ENCODE data around the gene ATP5PF. TPM values are rescaled to one million over a fixed set of nuclear protein-coding genes. Genes with fewer than 3 reads are reported as not detected.
"Not testable (repeated sequence)": the region's sequence is repeated elsewhere in the genome, so short reads cannot be mapped to it uniquely, and the experiment has no call there.

Gene ATP5PF, protein sequence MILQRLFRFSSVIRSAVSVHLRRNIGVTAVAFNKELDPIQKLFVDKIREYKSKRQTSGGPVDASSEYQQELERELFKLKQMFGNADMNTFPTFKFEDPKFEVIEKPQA
- total RNA-seq (132 and 141 TPM in 2 replicates), polyA plus RNA-seq (155 and 194 TPM in 2 replicates), polyA minus RNA-seq (32.8 and 35.2 TPM in 2 replicates), Bru-seq, nascent RNA (percentile 79 among the genes with signal in this experiment), BruChase-seq, experiment 1, labeled RNA remaining after a 6-hour chase (percentile 72 among the genes with signal in this experiment), BruChase-seq, experiment 2, labeled RNA remaining after a 2-hour chase (percentile 66 among the genes with signal in this experiment)
- polyA plus RNA-seq (2011; cell fraction: cytosol; rRNA removed): 191 and 201 TPM in 2 replicates
- polyA plus RNA-seq (2011; cell fraction: nucleus; rRNA removed): 46.9 and 53.5 TPM in 2 replicates
- polyA plus RNA-seq (2012): 225 and 295 TPM in 2 replicates
- polyA minus RNA-seq (2011; cell fraction: cytosol; rRNA and poly(A)+ RNA removed): 39.7 TPM
- 19.7 and 20.5 TPM in 2 replicates for polyA minus RNA-seq (2011; cell fraction: nucleus; rRNA and poly(A)+ RNA removed)
- long read RNA-seq, transcript ATP5PF-204 (4 exons, 1,179 nt): minor isoform, 62 of 865 reads
- long read RNA-seq, transcript ATP5PF-203 (4 exons, 647 nt): minor isoform, 24 of 865 reads
- long read RNA-seq, transcript ATP5PF-201 (4 exons, 614 nt): major isoform, 701 of 865 reads
- long read RNA-seq, transcript ATP5PF-202 (4 exons, 826 nt): minor isoform, 27 of 865 reads
- long read RNA-seq, partial matches to known transcripts: 15 of 865 reads
- long read RNA-seq, other reads (novel, unspliced or antisense): 10 of 865 reads

DNA sequence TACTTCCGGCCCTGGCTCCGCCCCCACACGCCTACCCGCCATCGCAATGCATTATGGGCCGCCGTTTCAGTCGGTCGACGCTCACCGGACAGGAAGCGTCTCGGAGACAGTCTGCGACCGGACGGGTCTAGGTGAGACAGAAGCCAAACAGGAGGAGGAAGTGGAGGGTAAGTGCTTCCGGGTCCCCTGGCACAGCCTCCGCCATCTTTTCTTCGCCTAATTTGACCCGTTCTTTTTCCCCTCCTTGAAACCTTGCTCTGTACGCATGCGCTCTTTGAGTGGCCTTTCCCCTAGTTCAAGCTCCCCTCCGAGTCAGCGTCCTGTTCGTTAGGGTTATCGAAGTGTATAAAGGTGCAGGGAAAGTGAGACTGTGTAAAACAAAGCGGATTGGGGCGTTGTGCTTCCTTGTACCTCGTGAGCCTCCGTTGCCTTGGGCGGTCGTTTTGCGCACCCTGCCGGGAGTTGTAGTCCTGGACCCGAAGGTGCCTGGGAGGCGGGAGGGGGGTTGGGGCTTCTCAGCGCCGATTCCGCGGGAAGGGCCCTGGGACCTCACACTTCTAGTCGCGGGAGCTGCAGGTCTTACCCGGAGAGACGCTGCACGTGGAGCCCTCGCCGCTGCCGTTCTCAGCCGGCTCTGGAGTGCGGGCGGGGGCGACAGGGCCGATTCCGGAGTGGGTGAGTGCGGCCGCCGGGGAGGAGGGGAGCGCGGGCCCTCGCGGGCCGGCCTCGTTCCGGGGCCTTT is at the start of gene ATP5PF, which contains the start of gene GABPA:
Gene ATP5PF, minus strand, starts transcription at position 1 of the 742 bp plus-strand sequence. CDS start 5,110 bp downstream, outside the sequence.
Gene GABPA, plus strand, starts transcription at position 69 of the 742 bp plus-strand sequence. CDS start 6,627 bp downstream, outside the sequence.
- Histone ChIP-seq H3K4me2 (ENCODE audit: insufficient read depth, low read length) (peak within 1 kb of the TSS; percentile 100), H3K79me2 (ENCODE audit: control insufficient read depth, insufficient read depth, low read length) (peaks cover 62% of the 10 kb centered on the region), H3K4me3 (replicated peaks in 1 of 3; ENCODE audit: insufficient read depth in 1 of 3, low read depth in 1 of 3, low read length in 3 of 3) (peak within 1 kb of the TSS; percentile 93 to 99 (median 98)), H3K9me1 (replicated peaks; ENCODE audit: control insufficient read depth, extremely low read depth, insufficient read depth, low read length) (no peaks in the 10 kb centered on the region), H3K27me3 (ENCODE audit: control insufficient read depth in 2 of 2, insufficient read depth in 2 of 2, low read length in 2 of 2) (no peaks in the 10 kb centered on the region), H3K36me3 (ENCODE audit: control insufficient read depth in 2 of 2, extremely low read depth in 1 of 2, insufficient read depth in 2 of 2, low read length in 2 of 2) (no peaks in the 10 kb centered on the region), H3K9me3 (replicated peaks; ENCODE audit: control insufficient read depth, insufficient read depth, low read length) (no peaks in the 10 kb centered on the region), H2AFZ (ENCODE audit: low read depth, low read length) (peak within 1 kb of the TSS; percentile 82), H3K4me1 (ENCODE audit: control insufficient read depth, extremely low read depth, insufficient read depth, low read length) (peaks cover 17% of the 10 kb centered on the region), H3K27ac (ENCODE audit: insufficient read depth, low read depth, low read length) (peak within 1 kb of the TSS; percentile 99), H4K20me1 (replicated peaks; ENCODE audit: control insufficient read depth, extremely low read depth, insufficient read depth, low read length) (no peaks in the 10 kb centered on the region), H3K9ac (replicated peaks; ENCODE audit: extremely low read depth, insufficient read depth, low read length) (peak within 1 kb of the TSS; percentile 95)
- peak; percentile 99 for FAIRE-seq
- DNase-seq (ENCODE audit: low read depth, low spot score): peak; percentile 98
- ChIA-PET POLR2A (interaction anchor here (0.7 kb wide), 1 partner anchor 33 kb away, joined by 3 read pairs; no protein-coding TSS in a partner anchor), CTCF (interaction anchor here (1.1 to 2.1 kb wide), 5 partner anchors 18 to 124 kb away, joined by 3 to 9 read pairs (median 6); no protein-coding TSS in a partner anchor)
- dilution Hi-C loops (cut with MboI; ENCODE audit: extremely low pct_ligation_motif_present, low sequenced_read_pairs) (no loop called here), intact Hi-C loops (cut with micrococcal nuclease) (loop anchor here (1.0 to 2.0 kb wide), 4 partner anchors 26 to 435 kb away; partner anchors contain the start of genes APP and MRPL39)
- TSS peak; percentile 49 for BruUV-seq (replicated peaks)
- no peak for TF ChIP-seq JUN (IDR thresholded peaks at IDR 0.05; ENCODE audit: borderline replicate concordance, insufficient read depth, insufficient read length, low read depth)
- TF ChIP-seq, protein P1, sequence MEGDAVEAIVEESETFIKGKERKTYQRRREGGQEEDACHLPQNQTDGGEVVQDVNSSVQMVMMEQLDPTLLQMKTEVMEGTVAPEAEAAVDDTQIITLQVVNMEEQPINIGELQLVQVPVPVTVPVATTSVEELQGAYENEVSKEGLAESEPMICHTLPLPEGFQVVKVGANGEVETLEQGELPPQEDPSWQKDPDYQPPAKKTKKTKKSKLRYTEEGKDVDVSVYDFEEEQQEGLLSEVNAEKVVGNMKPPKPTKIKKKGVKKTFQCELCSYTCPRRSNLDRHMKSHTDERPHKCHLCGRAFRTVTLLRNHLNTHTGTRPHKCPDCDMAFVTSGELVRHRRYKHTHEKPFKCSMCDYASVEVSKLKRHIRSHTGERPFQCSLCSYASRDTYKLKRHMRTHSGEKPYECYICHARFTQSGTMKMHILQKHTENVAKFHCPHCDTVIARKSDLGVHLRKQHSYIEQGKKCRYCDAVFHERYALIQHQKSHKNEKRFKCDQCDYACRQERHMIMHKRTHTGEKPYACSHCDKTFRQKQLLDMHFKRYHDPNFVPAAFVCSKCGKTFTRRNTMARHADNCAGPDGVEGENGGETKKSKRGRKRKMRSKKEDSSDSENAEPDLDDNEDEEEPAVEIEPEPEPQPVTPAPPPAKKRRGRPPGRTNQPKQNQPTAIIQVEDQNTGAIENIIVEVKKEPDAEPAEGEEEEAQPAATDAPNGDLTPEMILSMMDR (IDR thresholded peaks at IDR 0.05; ENCODE audit: extremely low read depth in 1 of 2, insufficient read depth in 1 of 2, low read depth in 1 of 2, low read length in 2 of 2): no peak
- TF ChIP-seq, protein P2, sequence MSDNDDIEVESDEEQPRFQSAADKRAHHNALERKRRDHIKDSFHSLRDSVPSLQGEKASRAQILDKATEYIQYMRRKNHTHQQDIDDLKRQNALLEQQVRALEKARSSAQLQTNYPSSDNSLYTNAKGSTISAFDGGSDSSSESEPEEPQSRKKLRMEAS (IDR thresholded peaks at IDR 0.05; ENCODE audit: insufficient read depth, insufficient read length): no peak
- TF ChIP-seq POLR2A (IDR thresholded peaks at IDR 0.05; ENCODE audit: low read depth, low read length): peak; percentile 85
- no peak for TF ChIP-seq FOS (IDR thresholded peaks at IDR 0.05; ENCODE audit: borderline replicate concordance, insufficient read depth, low read length)
- TF ChIP-seq POLR2AphosphoS5 (IDR thresholded peaks at IDR 0.05; ENCODE audit: insufficient read depth, low read depth, low read length): peak; percentile 72
- TF ChIP-seq EZH2 (IDR thresholded peaks at IDR 0.05; ENCODE audit: borderline replicate concordance, low read depth, low read length, severe bottlenecking): no peak
- no peak for TF ChIP-seq GATA2 (IDR thresholded peaks at IDR 0.05; ENCODE audit: insufficient read depth, insufficient read length, low read depth, low read length)
- no peak for TF ChIP-seq MYC (IDR thresholded peaks at IDR 0.05; ENCODE audit: low read depth, low read length)

DNA sequence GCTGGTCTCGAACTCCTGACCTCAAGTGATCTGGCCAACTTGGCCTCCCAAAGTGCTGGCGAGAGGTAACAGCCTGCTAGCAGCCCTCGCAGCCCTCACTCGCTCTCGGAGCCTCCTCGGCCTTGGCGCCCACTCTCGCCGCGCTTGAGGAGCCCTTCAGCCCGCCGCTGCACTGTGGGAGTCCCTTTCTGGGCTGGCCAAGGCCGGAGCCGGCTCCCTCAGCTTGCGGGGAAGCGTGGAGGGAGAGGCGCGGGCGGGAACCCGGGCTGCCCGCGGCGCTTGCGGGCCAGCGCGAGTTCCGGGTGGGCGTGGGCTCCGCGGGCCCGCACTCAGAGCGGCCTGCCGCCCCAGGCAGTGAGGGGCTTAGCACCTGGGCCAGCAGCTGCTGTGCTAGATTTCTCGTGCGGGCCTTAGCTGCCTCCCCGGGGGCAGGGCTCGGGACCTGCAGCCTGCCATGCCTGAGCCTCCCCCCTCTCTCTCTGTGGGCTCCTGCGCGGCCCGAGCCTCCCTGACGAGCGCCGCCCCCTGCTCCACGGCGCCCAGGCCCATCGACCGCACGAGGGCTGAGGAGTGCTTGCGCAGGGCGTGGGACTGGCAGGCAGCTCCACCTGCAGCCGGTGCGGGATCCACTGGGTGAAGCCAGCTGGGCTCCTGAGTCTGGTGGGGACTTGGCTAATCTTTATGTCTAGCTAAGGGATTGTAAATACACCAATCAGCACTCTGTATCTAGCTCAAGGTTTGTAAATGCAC is 43.6 kb upstream of the ATP5PF start:
- H3K9ac ChIP-seq (replicated peaks; ENCODE audit: extremely low read depth, insufficient read depth, low read length); dilution Hi-C loops (cut with MboI; ENCODE audit: extremely low pct_ligation_motif_present, low sequenced_read_pairs); H3K9me1 ChIP-seq (replicated peaks; ENCODE audit: control insufficient read depth, extremely low read depth, insufficient read depth, low read length); POLR2A ChIA-PET; H4K20me1 ChIP-seq (replicated peaks; ENCODE audit: control insufficient read depth, extremely low read depth, insufficient read depth, low read length); intact Hi-C loops (cut with micrococcal nuclease); H3K79me2 ChIP-seq (ENCODE audit: control insufficient read depth, insufficient read depth, low read length); H3K27me3 ChIP-seq (ENCODE audit: control insufficient read depth in 2 of 2, insufficient read depth in 2 of 2, low read length in 2 of 2); DNase-seq (ENCODE audit: low read depth, low spot score); H3K27ac ChIP-seq (ENCODE audit: insufficient read depth, low read depth, low read length); H2AFZ ChIP-seq (ENCODE audit: low read depth, low read length); H3K4me3 ChIP-seq (replicated peaks in 1 of 3; ENCODE audit: insufficient read depth in 1 of 3, low read depth in 1 of 3, low read length in 3 of 3); H3K4me2 ChIP-seq (ENCODE audit: insufficient read depth, low read length); FAIRE-seq; H3K36me3 ChIP-seq (ENCODE audit: control insufficient read depth in 2 of 2, extremely low read depth in 1 of 2, insufficient read depth in 2 of 2, low read length in 2 of 2); H3K9me3 ChIP-seq (replicated peaks; ENCODE audit: control insufficient read depth, insufficient read depth, low read length); BruUV-seq (replicated peaks); H3K4me1 ChIP-seq (ENCODE audit: control insufficient read depth, extremely low read depth, insufficient read depth, low read length): not testable (repeated sequence)
- CTCF ChIA-PET: interaction anchor here (1.0 to 3.2 kb wide), 3 partner anchors 10 to 23 kb away, joined by 3 to 10 read pairs (median 9); no protein-coding TSS in a partner anchor
